ENCODE measurements around the gene HK1.
"Not testable (repeated sequence)": the region's sequence is repeated elsewhere in the genome, so short reads cannot be mapped to it uniquely, and the experiment has no call there.

The HK1 gene

DNA sequence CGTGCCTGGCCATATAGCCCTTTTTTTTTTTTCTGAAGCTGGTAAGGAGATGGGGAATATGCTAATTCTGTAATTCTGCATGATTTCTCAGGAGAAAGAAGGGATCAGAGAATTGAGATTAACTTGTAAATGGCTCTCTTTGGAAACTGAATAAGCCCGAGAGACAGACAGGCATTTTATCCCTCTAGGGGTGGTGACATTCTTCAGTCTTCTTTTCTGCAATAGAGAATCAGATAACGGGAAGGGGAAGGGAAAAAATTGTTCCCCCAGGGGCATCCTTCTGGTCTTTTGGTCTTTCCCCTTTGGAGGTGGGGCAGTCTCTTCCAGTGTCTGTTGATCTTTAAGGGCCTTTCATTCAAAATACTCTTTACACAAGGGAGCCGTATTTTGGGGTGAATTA, 34.2 kb downstream of the HK1 start:
- no peak for DNase-seq

DNA sequence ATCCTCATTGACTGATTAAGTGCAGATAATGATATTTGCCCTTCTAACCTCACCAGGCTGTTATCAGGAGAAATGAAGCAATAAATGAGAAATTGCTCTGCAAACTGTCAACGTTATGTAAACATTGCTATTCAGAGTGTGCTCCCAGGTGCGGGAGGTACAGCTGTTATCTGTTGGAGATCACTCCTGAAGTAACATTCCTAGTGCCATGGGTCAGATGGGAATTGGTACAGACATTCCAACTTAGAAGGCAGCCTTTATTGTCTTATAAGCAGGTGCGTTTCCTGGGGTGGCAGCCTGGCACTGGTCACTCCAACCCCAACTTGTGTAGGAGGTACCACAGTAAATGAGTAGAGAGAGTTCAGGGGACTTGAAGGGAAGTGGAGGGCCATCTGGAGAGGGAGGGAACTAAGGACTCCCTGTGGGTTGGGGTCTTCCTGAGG, 36.8 kb downstream of the HK1 start:
- no peak for DNase-seq

- no peak for DNase-seq
Measured at GRCh38 chr10:69315610-69316312, 37.5 kb downstream of the HK1 start.

DNA sequence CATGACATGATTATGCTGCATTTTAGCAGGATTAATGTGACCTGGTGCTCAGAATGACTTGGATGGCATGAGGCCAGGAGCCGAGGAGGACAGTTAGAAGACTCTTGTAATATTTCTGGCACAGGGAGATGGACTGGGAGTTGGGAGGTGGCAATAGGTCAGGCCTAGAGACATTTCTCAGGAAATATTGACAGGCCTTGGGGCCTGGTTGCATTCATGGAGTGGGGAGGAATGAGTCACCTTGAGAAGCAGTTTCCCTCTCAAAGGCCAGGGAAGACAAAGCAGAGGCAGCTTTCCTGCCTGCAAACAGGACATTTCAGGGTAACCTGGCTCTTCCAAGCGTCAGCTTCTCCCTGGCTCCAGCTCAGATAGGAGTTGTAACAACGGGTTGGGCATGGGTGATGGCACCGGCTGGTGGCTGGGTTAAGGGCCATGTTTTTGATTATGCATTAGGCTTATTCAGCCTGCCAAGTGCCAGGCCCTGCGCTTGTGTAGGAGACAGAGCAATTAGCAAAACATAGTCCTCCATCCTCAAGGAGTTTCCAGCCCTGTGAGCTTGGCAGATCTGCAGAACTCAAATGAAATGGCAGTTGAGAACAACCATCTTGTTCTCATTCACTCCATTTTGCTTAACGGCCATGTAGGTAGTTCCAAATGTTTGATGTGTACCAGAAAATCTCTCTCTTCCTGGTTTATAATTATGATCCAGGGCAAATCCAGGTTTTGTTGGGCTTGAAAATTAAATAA, 38.2 kb downstream of the HK1 start:
- DNase-seq = no peak

DNA sequence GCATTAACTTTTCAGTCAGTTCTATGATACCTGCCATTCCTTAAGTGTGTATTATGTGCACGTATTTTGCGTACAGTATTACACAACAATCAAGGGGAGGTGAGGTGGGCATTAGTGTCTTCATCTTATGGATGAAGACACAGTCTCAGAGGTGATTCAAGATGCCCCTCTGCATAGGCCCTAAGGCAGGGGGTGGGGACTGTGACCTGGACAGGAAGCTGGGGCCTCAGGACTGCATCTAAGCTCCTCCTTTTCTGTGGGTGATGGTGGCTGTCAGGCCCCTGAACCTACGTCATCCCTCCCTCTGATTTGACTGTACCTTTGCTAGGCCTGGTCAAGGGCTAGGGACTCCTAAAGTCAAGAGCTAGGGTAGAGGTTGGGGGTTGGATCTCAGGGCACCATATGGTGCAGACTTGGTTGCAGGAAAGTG, 38.9 kb downstream of the HK1 start:
- DNase-seq = no peak

DNA sequence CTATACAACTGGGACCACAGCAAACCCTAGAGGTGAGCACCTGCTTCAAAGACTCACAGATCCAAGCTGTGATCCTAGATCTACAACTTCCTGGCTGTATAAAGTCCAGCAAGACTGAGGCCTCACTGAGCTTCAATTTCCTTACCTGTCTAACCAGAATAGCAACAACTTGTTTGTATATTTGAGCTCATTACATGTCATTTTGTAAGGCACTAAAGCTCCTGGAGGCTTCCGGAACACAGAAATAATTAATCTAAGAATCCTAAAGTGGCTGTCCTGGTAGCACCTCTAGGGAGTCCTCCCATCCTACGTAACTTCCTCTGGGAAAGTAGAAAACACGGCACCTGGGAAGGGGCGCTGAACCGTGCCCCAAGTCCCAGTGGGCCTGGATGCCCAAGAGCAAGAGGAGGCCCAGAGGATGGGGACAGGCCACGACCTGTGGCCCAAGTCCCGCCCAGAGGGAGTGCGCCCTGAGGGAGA, 39.4 kb downstream of the HK1 start:
- DNase-seq = no peak

DNA sequence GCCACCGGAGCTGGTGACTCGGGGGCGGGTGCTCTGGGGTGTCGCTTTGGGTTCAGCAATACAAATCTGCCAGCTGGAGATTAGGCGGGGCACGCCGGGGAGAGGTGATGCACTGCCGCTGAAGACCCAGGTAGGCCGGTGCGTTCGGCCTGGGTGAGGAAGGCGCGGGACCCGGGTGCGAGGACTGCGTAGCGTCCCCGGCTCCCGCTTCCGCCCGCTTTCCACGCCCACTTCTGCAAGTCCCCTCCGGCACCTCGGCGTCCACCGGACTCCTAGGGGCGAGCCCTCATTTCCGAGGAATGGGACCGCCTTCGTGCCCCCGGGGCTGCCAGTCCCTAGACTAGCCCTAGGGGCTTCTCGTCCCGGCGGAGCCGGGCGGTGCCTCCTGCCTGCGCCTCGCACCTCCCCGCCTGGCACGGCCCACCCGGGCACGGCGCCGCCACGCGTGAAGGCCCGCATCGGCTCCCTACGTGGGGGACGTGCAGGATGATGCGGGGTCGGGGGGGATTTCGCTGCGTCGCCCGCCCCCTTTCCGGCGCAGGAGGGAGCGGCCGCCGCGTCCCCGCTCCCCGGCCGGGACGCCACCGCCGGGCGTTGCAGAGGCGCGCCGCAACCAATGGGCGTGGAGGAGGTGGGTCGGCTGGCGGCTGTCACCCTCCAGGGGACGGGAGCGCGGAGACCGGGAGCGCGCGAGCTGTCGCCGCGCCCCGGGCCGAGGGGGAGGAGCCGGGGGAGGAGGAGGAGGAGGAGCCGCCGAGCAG, 40.0 kb downstream of the HK1 start:
- DNase-seq = peak; percentile 53 to 80

GRCh38 chr10:69318867-69319727, 40.8 kb downstream of the HK1 start:
- DNase-seq = peak in 1 of 2 experiments; percentile 10

DNA sequence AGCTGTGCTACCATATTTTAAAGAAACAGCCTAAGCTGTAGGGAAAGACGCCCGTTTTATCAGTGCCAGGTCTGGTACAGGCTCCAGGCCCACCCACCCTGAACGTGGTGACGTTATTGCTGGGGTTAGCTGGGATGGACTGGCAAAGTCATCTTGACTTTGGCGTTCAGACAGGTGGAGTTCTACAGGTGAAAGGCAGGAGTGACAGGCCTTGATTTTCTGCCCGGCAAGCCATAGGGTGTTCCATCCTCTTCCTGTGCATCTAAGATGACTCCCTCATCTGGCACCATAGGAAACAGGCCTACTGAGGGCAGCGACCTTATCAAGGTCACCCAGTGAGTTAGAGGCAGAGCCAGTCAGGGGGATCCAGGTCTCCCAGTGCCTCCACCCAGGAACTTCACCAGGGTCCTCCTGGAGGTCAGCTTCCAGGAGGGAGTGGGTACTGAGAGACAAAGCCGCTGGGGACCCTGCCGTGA, 41.6 kb downstream of the HK1 start:
- DNase-seq = no peak

- DNase-seq = no peak
Measured at GRCh38 chr10:69320521-69320920, 42.2 kb downstream of the HK1 start.

GRCh38 chr10:69321039-69321715, 42.9 kb downstream of the HK1 start:
- no peak for DNase-seq

GRCh38 chr10:69321865-69322264, 43.6 kb downstream of the HK1 start:
- DNase-seq = no peak

GRCh38 chr10:69322346-69322745, 44.0 kb downstream of the HK1 start:
- DNase-seq = not testable (repeated sequence)

GRCh38 chr10:69323622-69324021, 45.3 kb downstream of the HK1 start:
- no peak for DNase-seq

GRCh38 chr10:69324583-69324982, 46.3 kb downstream of the HK1 start:
- DNase-seq = no peak

DNA sequence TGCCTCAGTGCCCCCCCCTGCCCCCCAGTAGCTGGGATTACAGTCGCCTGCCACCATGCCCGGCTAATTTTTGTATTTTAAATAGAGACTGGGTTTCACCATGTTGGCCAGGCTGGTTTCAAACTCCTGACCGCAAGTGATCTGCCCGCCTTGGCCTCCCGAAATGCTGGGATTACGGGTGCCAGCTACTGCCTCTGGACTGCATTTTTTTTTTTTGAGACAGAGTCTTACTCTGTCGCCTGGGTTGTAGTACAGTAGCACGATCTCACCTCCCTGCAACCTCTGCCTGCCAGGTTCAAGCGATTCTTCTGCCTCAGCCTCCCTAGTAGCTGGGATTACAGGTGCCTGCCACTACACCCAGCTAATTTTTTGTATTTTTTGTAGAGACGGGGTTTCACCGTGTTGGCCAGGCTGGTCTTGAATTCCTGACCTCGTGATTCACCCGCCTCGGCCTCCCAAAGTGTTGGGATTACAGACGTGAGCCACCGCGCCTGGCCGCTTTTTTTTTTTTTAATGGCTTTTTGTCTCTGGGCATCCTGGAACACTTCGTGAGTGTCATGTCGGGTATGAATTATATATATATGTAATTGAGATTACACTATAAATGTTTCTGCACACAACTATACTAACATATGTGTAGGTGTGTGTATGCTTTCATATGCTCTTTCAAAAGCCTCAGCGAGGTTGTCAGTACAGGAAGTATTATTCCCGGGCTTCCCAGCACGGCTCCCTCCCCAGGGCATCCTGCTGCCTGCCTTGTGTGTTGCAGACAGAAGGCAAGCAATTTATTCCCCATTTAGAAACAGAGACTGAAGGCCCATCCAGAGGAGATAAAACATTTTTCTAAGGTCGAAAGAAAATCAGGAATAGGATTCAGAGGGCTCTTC, 47.6 kb downstream of the HK1 start:
- not testable (repeated sequence) for DNase-seq

DNA sequence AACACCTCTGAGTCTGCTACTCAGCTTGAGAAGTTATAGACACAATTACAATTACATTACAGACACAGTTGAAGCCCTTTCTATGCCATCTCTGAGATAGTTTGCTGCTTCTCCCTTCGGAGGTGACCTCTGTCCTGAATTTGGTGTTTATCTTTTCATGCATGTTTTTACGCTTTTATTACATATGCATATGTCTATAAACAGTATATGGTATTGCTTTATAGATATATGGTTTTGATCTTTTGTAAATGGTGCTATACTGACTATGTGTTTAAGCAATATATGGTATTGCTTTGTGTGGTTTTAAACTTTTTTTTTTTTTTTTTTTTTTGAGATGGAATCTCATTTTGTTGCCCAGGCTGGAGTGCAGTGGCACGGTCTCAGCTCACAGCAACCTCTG, 48.4 kb downstream of the HK1 start:
- DNase-seq = no peak

DNA sequence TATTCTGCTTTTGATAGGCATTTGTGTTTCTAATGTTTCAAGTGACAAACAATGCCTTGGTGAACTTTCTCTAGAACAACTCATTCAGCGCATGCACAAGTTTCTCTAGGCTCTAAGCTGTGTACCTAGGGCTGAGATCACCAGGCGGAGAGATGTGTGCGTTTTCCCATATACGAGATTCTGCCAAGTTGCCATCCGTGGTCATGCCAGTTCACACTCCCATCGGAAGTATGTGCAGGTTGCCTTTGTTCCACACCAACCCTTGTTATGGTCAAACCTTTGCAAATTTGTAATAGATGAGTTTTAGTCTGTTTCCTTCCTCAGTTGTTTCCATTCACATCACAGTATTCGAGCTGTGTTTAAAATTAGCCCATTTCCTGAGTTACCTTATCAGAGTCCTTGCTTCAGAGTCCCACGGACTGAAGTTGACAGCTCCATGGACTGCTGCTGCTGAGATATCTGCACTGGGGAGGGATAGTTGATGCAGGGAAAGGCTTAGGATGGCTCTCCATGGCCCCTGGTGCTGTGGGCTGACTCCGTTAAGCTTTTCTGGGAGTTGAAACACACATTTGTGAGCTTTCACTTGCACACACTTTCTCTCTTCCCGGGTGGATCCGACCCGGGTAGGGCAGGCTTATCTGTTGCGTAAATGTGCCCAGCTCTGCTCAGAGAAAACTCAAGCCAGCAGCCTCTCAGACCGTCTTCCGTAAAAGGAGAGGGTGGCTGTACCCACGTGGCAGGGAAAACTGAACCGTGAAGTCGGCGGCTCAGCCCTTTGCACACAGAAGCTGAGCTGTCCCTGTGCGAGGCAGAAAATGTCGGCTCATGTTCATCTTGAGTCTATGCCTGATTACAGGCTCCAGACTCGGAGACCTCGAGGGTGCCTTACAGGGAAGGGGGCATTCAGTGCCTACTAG, 49.4 kb downstream of the HK1 start:
- no peak for DNase-seq

DNA sequence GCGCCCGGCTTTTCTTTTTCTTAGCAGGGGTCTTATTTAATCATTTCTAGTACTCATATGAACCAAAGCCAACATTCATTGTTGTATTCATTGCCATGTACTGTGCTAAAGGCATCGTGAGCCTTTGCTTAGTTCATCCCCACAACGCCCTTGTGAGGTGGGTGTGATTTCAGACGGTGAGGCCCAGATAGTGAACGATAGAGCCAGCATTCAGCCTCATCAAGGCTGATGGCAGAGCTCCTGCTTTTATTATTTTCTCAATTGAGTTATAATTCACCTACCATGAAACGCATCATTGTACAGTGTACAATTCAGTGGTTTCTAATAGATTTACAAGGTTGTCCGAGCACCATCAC, 50.1 kb downstream of the HK1 start:
- no peak for DNase-seq

DNA sequence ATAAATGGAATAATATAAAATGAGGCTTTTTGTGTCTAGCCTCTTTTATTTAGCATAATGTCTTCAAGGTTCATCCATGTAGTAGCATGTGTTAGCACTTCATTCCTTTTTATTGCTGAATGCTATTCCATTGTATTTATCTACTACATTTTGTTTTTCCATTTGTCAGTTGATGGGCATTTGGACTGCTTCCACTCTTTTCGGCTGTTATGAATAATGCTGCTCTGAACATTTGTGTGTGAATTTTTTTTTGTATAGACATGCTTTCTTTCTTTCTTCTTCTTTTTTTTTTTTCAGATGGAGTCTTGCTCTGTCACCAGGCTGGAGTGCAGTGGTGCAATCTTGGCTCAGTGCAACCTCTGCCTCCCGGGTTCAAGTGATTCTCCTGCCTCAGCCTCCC, 50.6 kb downstream of the HK1 start:
- DNase-seq = not testable (repeated sequence)

All from SW 1271 (cell line).